Stimulated activated CD4-positive, alpha-beta T cell treated with anti-CD3 and anti-CD28 coated beads, Interleukin-15, amount 100 ng/mL, for 48 hours (primary cell): ENCODE results near the gene ARSB.
"Not testable (repeated sequence)": the region's sequence is repeated elsewhere in the genome, so short reads cannot be mapped to it uniquely, and the experiment has no call there.

Experiments
- DNase-seq, 2 donors: peaks; one replicate each; pipeline ENCODE4 v3.0.0-alpha.2; 2020; ENCODE audit warnings: low read depth in 2 of 2

Gene ARSB

GRCh38 chr5:78995521-78996007 is 10.5 kb upstream of the ARSB start:
- DNase-seq = no peak

- no peak for DNase-seq
These were observed 8.1 kb upstream of the ARSB start for GRCh38 chr5:78993165-78993564.

- DNase-seq = no peak
These were observed 7.0 kb upstream of the ARSB start for GRCh38 chr5:78992146-78992545.

GRCh38 chr5:78989080-78989479 is 4.0 kb upstream of the ARSB start:
- no peak for DNase-seq

- DNase-seq = peak; percentile 43 to 47
These were observed 664 bp upstream of the ARSB start for GRCh38 chr5:78985725-78986223.

GRCh38 chr5:78984439-78985115 is 533 bp downstream of the ARSB start:
- DNase-seq = peak; percentile 42 to 72

GRCh38 chr5:78983601-78984438 is 1.3 kb downstream of the ARSB start:
- DNase-seq = no peak

- not testable (repeated sequence) for DNase-seq
These were observed 1.9 kb downstream of the ARSB start for GRCh38 chr5:78983194-78983593.

GRCh38 chr5:78979909-78980308 is 5.2 kb downstream of the ARSB start:
- no peak for DNase-seq

GRCh38 chr5:78979117-78979742 is 5.9 kb downstream of the ARSB start:
- DNase-seq = no peak

- no peak for DNase-seq
These were observed 10.1 kb downstream of the ARSB start for GRCh38 chr5:78975035-78975434.

- DNase-seq = no peak
These were observed 10.5 kb downstream of the ARSB start for GRCh38 chr5:78974601-78975000.

- DNase-seq = no peak
These were observed 11.1 kb downstream of the ARSB start for GRCh38 chr5:78974011-78974410.

- DNase-seq = no peak
These were observed 12.3 kb downstream of the ARSB start for GRCh38 chr5:78972654-78973428.

- no peak for DNase-seq
These were observed 13.1 kb downstream of the ARSB start for GRCh38 chr5:78971998-78972397.

- no peak for DNase-seq
These were observed 16.3 kb downstream of the ARSB start for GRCh38 chr5:78968781-78969180.

GRCh38 chr5:78964889-78965288 is 20.2 kb downstream of the ARSB start:
- DNase-seq = no peak

GRCh38 chr5:78961743-78962142 is 23.4 kb downstream of the ARSB start:
- DNase-seq = no peak

GRCh38 chr5:78959767-78960166 is 25.3 kb downstream of the ARSB start:
- DNase-seq = no peak

GRCh38 chr5:78958672-78959445 is 26.3 kb downstream of the ARSB start:
- no peak for DNase-seq

- no peak for DNase-seq
These were observed 28.2 kb downstream of the ARSB start for GRCh38 chr5:78956901-78957300.
